T-helper 17 cell (primary cell): ENCODE measurements around the gene GJB4. TPM values are rescaled to one million over a fixed set of nuclear protein-coding genes. Genes with fewer than 3 reads are reported as not detected.
"Not testable (repeated sequence)": the region's sequence is repeated elsewhere in the genome, so short reads cannot be mapped to it uniquely, and the experiment has no call there.

ENCODE experiments used
- ATAC-seq: fragments of 150-1000 bp; cut with Tn5 transposase; 2 replicates; pipeline ENCODE4 v1.10.0; 2021; ENCODE audit warnings: mild to moderate bottlenecking, moderate library complexity
- DNase-seq, 3 donors: peaks; one replicate each; pipeline versions ENCODE4 v3.0.0 to v3.0.0-alpha.2; 2020 to 2021
- H3K9me3 ChIP-seq: one replicate; pipeline ENCODE4 v1.7.0; 2013; ENCODE audit warnings: low read length, mild to moderate bottlenecking; ENCODE audit not compliant: control insufficient read depth, poor library complexity, severe bottlenecking
- H3K27ac Mint-ChIP-seq: one replicate; pipeline ENCODE4 v1.8.0; 2022; ENCODE audit warnings: mild to moderate bottlenecking, moderate library complexity, mixed read lengths
- H3K27me3 Mint-ChIP-seq: one replicate; pipeline ENCODE4 v1.8.0; 2022; ENCODE audit warnings: mixed read lengths
- H3K36me3 Mint-ChIP-seq: one replicate; pipeline ENCODE4 v1.8.0; 2022; ENCODE audit warnings: low read depth, mixed read lengths
- H3K4me1 Mint-ChIP-seq: one replicate; pipeline ENCODE4 v1.8.0; 2022; ENCODE audit warnings: mild to moderate bottlenecking, mixed read lengths
- H3K4me3 Mint-ChIP-seq: one replicate; pipeline ENCODE4 v1.8.0; 2022; ENCODE audit warnings: mild to moderate bottlenecking, moderate library complexity, mixed read lengths
- total RNA-seq, 4 donors: library from RNA in 2 of 4; stranded (reverse) in 2 of 4; gene quantifications; one replicate each; pipeline ENCODE4 v1.2.3 and lab custom pipeline; 2022 to 2026

GJB4 gene
- total RNA-seq, 2 donors from 2014 or later = not detected

GRCh38 chr1:34737236-34737635 lies 22.3 kb upstream of the GJB4 start:
- not testable (repeated sequence) for H3K27ac Mint-ChIP-seq, ATAC-seq
- H3K27me3 Mint-ChIP-seq = peaks cover 46% of the 10 kb centered on the region

GRCh38 chr1:34739613-34740012 lies 19.9 kb upstream of the GJB4 start:
- H3K27me3 Mint-ChIP-seq = peaks cover 46% of the 10 kb centered on the region
- H3K4me3 Mint-ChIP-seq = no peak overlapping the region
- ATAC-seq (no peak), DNase-seq (no peak)
- peaks cover 2% of the 10 kb centered on the region for H3K36me3 Mint-ChIP-seq
- H3K9me3 ChIP-seq = no peaks in the 10 kb centered on the region
- no peak overlapping the region for H3K27ac Mint-ChIP-seq
- H3K4me1 Mint-ChIP-seq = peaks cover 7% of the 10 kb centered on the region

More at GRCh38 chr1:34737236-34737635, 22.3 kb upstream of the GJB4 start:
- DNase-seq, H3K4me1 Mint-ChIP-seq, H3K4me3 Mint-ChIP-seq, H3K9me3 ChIP-seq, H3K36me3 Mint-ChIP-seq: not testable (repeated sequence)

GRCh38 chr1:34740161-34740868 lies 19.2 kb upstream of the GJB4 start:
- H3K36me3 Mint-ChIP-seq = peaks cover 2% of the 10 kb centered on the region
- no peak overlapping the region for H3K27ac Mint-ChIP-seq
- no peaks in the 10 kb centered on the region for H3K9me3 ChIP-seq
- DNase-seq (no peak), ATAC-seq (no peak)
- no peak overlapping the region for H3K4me3 Mint-ChIP-seq
- peaks cover 49% of the 10 kb centered on the region for H3K27me3 Mint-ChIP-seq
- peaks cover 7% of the 10 kb centered on the region for H3K4me1 Mint-ChIP-seq

- DNase-seq = peak; percentile 53 to 76 (median 64)
- peaks cover 6% of the 10 kb centered on the region for H3K4me1 Mint-ChIP-seq
- H3K9me3 ChIP-seq = no peaks in the 10 kb centered on the region
- no peaks in the 10 kb centered on the region for H3K36me3 Mint-ChIP-seq
- H3K27me3 Mint-ChIP-seq = peaks cover 40% of the 10 kb centered on the region
- peak; percentile 88 for ATAC-seq
- peak overlapping the region; percentile 15 for H3K4me3 Mint-ChIP-seq
- no peak overlapping the region for H3K27ac Mint-ChIP-seq
These were observed 16.8 kb upstream of the GJB4 start for GRCh38 chr1:34742667-34743270.

GRCh38 chr1:34743775-34744174 lies 15.8 kb upstream of the GJB4 start:
- Mint-ChIP-seq H3K27me3 (peaks cover 50% of the 10 kb centered on the region), H3K4me3 (no peak overlapping the region), H3K27ac (no peak overlapping the region), H3K4me1 (peaks cover 6% of the 10 kb centered on the region), H3K36me3 (peaks cover under 1% of the 10 kb centered on the region)
- no peak for ATAC-seq
- H3K9me3 ChIP-seq = no peaks in the 10 kb centered on the region
- no peak for DNase-seq

DNA sequence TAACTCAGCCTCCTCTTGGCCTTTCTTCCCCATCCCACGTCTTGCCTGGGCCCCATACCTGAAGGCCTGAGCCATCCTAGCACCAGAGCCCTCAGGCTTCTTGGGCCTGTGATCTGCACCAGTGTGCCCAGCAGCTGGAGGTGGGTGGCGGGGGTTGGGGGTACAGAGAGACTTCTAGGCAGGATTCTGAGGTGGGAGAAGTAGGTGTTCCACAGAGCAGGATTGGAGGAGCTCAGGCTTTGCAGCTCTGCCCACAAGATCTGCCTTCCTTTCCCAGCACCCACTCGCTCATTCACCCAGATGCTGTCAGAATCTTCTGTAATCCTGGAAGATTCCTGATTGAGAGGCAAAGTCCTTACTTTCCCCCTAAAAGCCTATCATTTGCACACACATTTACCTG lies 14.7 kb upstream of the GJB4 start:
- Mint-ChIP-seq H3K36me3 (peaks cover 2% of the 10 kb centered on the region), H3K27ac (no peak overlapping the region), H3K27me3 (peaks cover 55% of the 10 kb centered on the region), H3K4me1 (peaks cover 7% of the 10 kb centered on the region), H3K4me3 (no peak overlapping the region)
- ATAC-seq = no peak
- no peaks in the 10 kb centered on the region for H3K9me3 ChIP-seq
- DNase-seq = no peak

DNA sequence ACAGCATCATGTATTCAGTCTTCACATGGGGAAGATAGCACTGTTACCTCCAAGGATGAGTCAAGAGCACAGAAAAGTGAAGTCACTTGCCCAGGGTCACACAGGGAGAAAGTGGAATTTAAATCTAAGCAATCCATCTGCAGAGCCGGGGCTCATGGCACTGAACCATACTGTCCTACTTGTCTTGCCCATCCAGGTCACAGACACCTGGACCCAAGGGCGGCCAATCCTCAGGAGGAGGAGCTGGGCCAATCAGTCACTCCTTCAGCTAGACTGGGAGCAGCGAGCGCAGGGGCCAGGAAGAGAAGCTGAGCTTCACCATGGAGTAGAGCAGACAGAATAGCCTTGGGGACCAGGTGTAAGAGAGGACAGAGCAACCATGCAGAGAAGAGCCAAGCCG lies 13.9 kb upstream of the GJB4 start:
- Mint-ChIP-seq H3K27me3 (peaks cover 52% of the 10 kb centered on the region), H3K4me1 (peaks cover 7% of the 10 kb centered on the region), H3K36me3 (peaks cover 2% of the 10 kb centered on the region), H3K27ac (no peak overlapping the region), H3K4me3 (no peak overlapping the region)
- DNase-seq = no peak
- H3K9me3 ChIP-seq = no peaks in the 10 kb centered on the region
- no peak for ATAC-seq

GRCh38 chr1:34746101-34746500 lies 13.4 kb upstream of the GJB4 start:
- ATAC-seq (no peak), DNase-seq (no peak)
- H3K4me3 Mint-ChIP-seq = no peak overlapping the region
- H3K9me3 ChIP-seq = no peaks in the 10 kb centered on the region
- peaks cover 2% of the 10 kb centered on the region for H3K36me3 Mint-ChIP-seq
- H3K4me1 Mint-ChIP-seq = peaks cover 7% of the 10 kb centered on the region
- no peak overlapping the region for H3K27ac Mint-ChIP-seq
- peaks cover 55% of the 10 kb centered on the region for H3K27me3 Mint-ChIP-seq

GRCh38 chr1:34746785-34747637 lies 12.5 kb upstream of the GJB4 start:
- DNase-seq = no peak

GRCh38 chr1:34747638-34747941 lies 11.9 kb upstream of the GJB4 start:
- Mint-ChIP-seq H3K27me3 (peaks cover 51% of the 10 kb centered on the region), H3K27ac (no peak overlapping the region), H3K4me1 (peaks cover 5% of the 10 kb centered on the region), H3K36me3 (peaks cover 2% of the 10 kb centered on the region), H3K4me3 (no peak overlapping the region)
- no peaks in the 10 kb centered on the region for H3K9me3 ChIP-seq
- ATAC-seq (no peak), DNase-seq (no peak)

More at GRCh38 chr1:34746785-34747637, 12.5 kb upstream of the GJB4 start:
- peaks cover 55% of the 10 kb centered on the region for H3K27me3 Mint-ChIP-seq
- peaks cover 7% of the 10 kb centered on the region for H3K4me1 Mint-ChIP-seq
- no peak overlapping the region for H3K4me3 Mint-ChIP-seq
- H3K27ac Mint-ChIP-seq = no peak overlapping the region
- peaks cover 2% of the 10 kb centered on the region for H3K36me3 Mint-ChIP-seq
- no peaks in the 10 kb centered on the region for H3K9me3 ChIP-seq
- ATAC-seq = no peak

DNA sequence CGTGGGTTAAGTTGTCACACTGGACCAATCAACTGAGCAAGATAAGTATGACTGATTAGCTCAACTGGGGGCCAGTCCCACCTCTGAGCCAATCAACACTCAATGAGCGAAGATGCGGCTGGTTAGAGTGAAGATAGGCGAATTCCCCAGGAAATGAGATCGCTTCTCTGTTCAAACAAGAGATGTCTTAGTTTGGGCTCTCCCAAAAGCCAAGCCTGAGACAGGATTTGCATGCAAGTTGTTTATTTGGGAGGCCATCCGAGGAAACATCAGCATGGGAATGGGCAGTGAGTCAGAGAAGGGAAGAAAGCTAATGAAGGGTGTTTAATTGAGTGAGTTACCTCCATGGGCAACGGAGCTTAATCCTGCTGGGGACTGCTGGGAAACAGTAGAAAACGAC lies 9.5 kb upstream of the GJB4 start:
- peaks cover 2% of the 10 kb centered on the region for H3K36me3 Mint-ChIP-seq
- H3K27ac Mint-ChIP-seq = no peak overlapping the region
- peaks cover 42% of the 10 kb centered on the region for H3K27me3 Mint-ChIP-seq
- ATAC-seq = no peak
- H3K9me3 ChIP-seq = no peaks in the 10 kb centered on the region
- no peak overlapping the region for H3K4me3 Mint-ChIP-seq
- H3K4me1 Mint-ChIP-seq = peaks cover 2% of the 10 kb centered on the region
- no peak for DNase-seq

GRCh38 chr1:34750610-34751009 lies 8.9 kb upstream of the GJB4 start:
- H3K36me3 Mint-ChIP-seq = peaks cover 2% of the 10 kb centered on the region
- H3K4me3 Mint-ChIP-seq = no peak overlapping the region
- no peak overlapping the region for H3K27ac Mint-ChIP-seq
- peaks cover 2% of the 10 kb centered on the region for H3K4me1 Mint-ChIP-seq
- no peak for DNase-seq
- H3K9me3 ChIP-seq = no peaks in the 10 kb centered on the region
- no peak for ATAC-seq
- peaks cover 35% of the 10 kb centered on the region for H3K27me3 Mint-ChIP-seq

DNA sequence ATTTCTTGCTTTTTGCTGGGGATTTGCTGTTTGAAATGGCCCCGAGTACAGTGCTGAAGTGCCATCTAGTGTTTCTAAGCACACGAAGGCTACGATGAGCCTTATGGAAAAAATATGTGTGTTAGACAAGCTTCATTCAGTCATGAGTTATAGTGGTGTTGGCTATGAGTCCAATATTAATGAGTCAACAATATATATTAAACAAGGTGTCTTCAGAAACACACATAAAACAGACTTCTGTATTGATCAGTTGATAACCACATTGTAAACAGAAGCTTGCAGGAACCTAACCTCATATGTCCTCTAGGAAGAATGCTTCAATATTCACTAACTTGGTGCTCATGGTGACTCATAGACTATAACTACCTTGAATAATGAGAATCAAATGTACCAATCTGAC lies 6.4 kb upstream of the GJB4 start:
- no peak overlapping the region for H3K4me3 Mint-ChIP-seq

More for the DNA sequence above, 6.4 kb upstream of the GJB4 start:
- ATAC-seq = no peak
- H3K27ac Mint-ChIP-seq = no peak overlapping the region
- no peaks in the 10 kb centered on the region for H3K9me3 ChIP-seq
- peaks cover 2% of the 10 kb centered on the region for H3K4me1 Mint-ChIP-seq
- peaks cover 2% of the 10 kb centered on the region for H3K36me3 Mint-ChIP-seq
- peaks cover 33% of the 10 kb centered on the region for H3K27me3 Mint-ChIP-seq
- DNase-seq = no peak
